HG02759 (cell line): ENCODE measurements around the gene CFDP1.

Experiments used
- ATAC-seq: cut with Tn5 transposase; IDR thresholded peaks from one replicate; pipeline ENCODE4 v1.9.1; 2021; ENCODE audit warnings: mild to moderate bottlenecking, moderate library complexity; ENCODE audit not compliant: unreplicated experiment

CFDP1 gene

DNA sequence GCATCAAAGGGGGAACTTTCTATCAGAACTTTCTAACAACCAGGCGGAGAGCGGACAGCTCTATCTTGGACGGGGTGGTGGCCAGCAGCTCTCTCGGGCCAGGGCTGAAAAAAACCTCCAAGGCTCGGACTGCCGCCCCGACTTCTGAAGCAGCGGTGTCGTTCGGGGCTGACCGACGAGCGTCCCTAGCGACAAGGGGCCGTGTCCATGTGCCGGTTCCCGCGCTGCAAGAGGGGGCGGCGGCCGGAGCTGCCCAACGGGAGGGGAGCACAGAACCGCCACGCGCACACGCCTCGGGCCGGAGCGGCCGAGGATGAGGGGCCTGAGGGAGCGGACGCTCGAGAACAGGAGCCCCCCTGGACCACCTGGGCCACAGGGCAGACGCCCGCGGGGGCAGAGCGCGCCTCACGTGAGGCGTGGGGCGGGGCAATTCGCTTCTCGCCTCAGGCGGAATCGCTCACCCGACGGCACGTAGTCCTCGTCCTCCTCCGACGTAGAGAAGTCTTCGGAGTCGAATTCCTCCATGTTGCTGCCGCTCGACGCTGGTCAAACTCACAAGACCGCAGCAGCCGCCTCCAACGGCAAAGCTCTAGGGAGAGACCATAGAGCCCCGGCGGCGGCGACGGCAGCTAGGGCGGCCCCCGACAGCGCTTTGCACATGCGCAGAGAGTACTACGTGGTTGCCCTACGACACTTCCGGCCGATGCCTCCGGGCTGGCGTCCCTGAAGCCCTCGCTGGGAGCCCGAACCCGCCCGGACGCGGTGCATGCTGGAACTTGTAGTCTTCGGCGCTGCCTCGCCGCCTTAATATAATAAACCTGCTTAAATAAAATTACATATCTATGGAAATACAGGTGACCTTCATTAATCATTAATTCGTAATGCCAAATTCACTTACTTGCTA lies at the start of gene CFDP1:
TSS of gene CFDP1 (minus strand) at position 676 of the 904 bp plus-strand sequence. CDS start at position 525, 151 bp downstream.
- peak; percentile 95 for ATAC-seq

DNA sequence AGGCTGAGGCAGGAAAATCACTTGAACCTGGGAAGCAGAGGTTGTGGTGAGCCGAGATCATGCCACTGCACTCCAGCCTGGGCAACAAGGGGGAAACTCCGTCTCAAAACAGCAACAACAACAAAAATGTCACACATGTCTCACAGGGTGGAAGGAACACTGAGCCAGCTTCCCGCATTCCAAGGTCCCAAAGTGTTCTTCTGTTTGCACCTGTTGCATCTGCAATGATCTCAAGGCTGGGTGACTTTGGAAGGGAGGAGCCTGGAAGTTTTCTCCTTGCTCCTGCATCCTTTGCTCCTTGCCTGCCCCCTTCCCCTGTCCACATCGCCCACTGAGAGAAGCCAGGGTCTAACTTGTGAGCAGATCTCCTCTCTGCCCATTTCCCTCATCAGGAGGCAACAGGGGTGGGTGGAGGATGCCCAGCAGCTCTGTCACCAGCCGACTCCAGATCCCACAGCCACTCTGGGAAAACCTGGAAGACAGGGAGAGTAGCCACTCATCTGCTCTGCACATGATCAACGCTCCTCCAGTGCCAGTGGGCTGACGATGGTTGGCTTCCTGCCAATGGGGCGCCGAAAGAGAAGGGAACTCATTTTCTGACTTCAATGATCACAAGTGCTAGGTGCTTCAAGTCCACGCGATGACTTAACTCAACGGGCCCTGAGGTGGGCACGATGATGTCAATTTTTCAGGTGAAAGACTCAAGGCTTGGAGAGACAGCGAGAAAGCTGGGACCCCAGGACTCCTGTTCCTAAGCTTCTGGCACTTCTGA lies 49.3 kb upstream of the CFDP1 start:
- ATAC-seq, result no peak

DNA sequence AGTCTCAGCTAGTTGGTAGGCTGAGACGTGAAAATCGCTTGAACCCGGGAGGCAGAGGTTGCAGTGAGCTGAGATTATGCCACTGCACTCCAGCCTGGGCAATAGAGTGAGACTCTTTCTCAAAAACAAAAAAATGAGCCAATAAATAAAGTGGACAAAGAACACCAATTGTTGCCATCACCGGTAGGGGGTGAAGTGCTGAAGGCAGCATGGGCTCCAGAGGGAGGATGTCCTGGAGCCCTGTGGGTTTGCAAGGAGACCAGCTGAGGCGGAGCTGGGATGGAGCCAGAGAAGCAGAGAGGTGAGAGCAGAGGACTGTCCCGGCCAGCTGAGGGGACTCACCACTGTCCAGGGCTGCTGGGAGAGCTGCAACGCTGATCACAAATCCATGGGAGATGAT lies 48.2 kb upstream of the CFDP1 start:
- no peak for ATAC-seq

DNA sequence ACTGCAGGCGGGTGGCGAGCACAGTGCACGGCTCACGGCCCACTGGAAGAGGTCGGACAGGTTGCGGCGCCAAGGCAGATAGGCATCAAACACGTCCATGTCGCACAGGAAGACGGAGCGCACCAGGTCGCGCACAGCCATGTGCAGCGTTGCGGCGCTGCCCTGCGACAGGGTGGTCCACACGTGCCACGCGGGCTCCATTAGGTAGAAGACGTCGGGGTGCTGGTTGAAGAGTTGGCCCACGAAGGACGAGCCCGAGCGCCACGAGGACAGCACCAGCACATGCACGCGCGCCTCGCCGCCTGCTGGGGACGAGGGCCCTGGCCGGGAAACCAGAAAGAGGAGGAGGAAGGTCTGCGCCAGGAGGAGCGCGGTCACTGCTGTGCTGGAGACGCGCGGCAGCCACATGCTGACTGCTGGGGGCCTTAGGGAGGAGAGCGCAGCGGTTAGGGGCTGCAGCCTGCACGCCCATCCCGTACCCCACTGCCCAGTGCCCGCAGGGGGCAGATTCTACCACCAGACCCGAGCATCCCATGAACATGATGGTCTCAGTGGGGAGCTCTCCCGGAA lies 46.2 kb upstream of the CFDP1 start:
- no peak for ATAC-seq

DNA sequence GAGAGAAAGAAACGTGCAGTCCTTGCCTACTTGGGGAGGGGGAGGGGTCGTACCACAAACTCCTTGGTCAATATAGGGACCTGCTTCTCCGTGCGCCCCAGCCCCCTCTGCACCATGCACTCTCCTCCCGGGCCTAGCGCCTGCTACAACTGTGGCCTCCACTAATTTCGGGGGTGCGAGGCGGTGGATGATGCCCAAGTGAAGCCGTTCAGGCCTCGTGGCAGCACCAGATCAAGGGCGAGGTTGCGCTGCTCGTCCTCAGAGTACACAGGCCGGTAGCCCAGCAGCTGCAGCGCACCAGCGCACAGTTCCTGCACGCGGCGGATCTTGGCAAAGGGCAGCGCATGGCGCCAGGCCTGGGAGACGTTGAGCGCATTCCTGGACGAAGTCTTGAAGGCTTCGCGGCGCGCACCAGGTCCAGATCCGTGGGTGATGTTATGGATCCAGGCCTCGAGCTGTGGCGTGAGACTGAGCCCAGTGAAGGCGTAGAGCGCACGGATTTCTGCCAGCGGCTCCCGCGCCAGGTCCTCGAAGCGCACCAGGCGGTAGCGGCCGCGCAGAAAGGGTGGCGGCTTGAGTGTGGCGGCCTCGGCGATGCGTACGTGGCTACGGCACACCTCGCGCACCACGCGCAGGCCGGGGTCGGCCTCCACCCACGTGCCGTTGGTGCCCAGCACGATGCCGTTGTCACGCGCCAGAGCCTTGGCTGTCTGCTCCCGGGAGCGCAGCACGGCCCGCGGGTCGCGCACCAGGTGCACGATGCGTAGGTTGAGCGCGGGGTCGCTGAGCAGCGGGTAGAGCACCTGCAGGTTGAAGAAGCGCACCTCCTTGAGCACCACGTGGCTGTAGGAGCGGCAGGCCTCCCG lies 45.4 kb upstream of the CFDP1 start:
- no peak for ATAC-seq

DNA sequence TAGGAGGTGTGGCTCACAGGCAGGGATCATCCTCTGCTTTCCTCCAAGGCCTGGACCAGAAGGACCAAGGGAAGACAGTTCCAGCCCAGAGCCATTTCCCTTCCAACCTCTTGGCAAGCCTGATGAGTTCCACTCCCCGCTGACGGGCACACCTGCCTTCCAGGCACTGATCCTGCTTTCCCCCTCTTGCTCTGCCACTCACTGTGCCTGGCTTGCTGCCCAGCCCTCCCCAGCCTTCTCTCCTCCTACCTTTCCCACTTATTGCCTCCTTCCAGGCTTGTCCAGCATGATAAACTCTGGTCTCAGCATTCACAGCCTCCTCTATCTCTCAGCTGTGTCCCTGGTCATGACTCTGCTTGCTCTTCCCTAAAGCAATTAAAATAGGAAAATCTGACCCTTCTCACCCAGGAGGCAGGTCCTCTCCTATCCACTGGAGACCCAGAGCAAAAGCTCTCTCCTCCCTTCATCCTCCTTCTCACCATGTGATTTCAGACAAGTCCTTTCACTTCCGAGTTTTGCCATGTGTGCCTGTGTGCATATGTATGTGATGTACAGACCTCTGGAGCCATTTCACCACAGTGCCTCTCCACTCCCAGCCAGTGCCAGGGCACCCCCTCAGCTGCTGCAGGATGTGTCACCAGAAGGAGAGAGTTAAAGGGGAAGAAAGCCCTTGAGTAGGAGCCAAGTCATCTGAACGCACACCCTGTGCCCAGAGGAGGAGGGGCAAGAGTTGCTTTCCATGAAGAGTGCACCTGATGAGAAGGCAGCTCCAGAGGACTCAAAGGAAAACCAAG lies 44.6 kb upstream of the CFDP1 start:
- peak; percentile 49 for ATAC-seq

DNA sequence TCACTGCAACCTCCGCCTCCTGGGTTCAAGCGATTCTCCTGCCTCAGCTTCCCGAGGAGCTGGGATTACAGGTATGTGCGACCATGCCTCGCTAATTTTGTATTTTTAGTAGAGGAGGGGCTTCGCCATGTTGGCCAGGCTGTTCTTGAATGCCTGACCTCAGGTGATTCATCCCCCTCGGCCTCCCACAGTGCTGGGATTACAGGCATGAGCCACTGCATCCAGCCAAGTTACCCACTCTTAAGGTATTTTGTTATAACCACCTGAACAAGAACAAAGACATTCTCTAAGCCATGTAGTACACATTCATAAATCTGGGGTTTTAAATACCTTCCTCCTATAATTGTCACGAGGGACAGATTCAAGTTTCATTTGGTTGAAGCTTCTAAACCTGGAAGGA lies 43.5 kb upstream of the CFDP1 start:
- ATAC-seq, result no peak

DNA sequence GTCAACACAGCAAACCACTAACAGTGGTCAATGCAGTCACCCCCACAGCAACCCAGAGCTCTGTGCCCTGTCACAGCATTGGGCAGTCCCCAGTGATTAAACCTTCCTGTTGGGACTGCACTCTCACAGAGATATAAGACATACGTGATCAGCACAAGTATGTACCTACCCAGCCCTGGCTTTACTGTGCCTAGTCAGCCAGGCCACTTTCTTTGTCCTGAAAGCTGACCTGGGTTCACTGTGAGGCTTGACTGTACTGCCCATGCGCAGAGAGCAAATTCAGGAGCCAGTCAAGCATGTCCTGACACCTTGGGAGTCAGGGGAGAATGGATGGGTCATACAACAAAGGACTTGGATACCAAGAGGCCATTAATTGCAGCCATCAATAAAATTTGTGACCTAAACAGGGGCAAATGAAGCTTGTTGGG lies 42.1 kb upstream of the CFDP1 start:
- ATAC-seq, result no peak

DNA sequence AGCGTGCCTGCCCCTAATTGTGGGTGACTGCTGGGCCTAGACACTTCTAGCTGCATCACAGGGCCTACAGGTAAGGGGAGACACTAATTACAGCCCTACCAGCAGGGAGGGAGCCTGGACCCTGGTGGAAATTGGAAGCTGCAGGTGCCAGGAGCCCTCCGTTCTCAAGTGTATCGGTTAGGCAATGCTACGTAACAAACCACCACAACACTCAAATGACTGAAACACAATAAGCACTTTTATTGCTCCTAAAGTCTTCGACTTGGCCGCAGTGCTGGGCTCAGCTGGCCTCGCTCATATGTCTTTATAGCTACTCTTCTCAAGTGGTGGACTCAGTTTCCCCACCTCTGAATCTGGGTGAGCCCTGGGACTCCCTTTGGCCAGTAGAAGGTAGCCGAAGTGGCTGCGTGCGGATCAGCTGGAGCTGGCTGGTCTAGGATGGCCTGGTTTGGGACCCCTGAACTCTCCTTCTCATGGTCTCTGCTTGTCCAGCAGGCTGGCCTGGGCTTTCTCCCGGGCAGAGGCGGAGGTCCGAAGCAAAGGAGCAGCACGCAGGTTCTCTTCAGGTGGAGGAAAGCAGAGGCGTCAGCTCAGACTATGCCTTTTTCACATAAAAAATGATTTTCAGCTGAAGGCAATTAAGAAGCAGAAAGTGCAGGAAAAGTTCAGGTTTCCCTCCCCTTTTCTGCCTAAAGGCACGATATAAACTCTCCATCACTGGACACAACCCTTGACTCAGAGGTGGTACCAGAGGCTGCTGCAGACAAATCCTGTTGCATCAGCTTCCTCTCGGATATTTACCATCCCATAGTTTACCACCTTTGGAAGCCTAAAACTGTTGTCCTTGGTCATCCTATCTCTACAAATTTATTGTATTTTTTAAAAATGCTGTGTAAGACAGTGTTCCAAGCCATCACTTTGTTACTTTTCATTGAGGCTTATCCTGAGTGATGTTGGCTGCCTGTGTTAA lies 39.9 kb upstream of the CFDP1 start:
- no peak for ATAC-seq

DNA sequence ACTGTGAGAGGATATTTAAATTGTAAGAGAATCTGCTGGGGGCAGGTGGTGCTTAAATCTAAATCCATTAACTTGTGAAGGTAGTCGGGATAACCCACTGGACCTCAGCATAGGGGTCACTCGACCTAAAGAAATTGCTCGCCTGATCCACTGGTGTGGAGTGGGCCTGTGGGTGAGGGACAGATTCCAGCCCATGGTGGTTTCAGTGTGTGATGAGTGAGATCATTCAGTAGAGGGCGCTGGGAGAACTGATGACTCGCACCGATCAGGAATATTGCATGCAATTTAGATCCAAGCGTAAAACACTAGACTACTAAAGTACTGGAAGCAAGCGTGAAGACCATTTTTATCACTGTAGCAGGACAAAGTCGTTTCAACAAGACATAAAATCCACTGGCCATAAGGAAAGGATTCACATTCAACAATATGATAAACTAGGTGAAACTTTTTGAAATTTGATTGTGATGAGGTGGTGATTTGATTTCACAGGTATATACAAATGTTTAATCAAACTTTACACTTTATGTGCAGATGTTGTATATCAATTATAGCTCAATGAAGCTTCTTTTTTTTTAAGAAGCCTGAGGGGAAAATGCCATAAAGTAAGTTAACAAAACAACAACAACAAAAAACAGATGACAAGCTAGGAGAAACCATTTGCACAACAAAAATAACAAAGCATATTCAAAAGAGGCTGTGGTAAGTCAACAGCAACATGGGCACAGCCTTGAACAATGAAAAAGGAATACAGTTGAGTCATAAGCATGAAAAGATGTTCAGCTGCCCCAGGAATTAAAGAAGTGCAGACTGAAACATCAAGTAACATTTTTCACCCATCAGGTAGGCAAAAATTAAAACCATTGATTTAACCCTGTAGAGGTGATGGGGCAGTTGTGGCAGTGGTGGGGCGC lies 38.7 kb upstream of the CFDP1 start:
- ATAC-seq, result no peak

DNA sequence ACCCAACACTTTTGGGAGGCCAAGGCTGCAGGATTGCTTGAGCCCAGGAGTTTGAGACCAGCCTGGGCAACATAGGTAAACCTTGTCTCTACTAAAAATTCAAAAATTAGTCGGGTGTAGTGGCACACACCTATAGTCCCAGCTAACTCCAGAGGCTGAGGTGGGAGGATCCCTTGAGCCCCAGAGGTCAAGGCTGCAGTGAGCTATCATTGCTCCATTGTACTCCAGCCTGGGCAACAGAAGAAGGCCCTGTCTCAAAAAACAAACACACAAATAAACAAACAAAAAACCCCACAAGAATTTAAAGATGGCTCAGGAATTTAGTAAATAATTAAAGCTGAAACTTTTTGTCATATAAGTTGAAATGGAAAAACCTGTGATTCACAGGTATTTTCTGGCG lies 33.5 kb upstream of the CFDP1 start:
- no peak for ATAC-seq

DNA sequence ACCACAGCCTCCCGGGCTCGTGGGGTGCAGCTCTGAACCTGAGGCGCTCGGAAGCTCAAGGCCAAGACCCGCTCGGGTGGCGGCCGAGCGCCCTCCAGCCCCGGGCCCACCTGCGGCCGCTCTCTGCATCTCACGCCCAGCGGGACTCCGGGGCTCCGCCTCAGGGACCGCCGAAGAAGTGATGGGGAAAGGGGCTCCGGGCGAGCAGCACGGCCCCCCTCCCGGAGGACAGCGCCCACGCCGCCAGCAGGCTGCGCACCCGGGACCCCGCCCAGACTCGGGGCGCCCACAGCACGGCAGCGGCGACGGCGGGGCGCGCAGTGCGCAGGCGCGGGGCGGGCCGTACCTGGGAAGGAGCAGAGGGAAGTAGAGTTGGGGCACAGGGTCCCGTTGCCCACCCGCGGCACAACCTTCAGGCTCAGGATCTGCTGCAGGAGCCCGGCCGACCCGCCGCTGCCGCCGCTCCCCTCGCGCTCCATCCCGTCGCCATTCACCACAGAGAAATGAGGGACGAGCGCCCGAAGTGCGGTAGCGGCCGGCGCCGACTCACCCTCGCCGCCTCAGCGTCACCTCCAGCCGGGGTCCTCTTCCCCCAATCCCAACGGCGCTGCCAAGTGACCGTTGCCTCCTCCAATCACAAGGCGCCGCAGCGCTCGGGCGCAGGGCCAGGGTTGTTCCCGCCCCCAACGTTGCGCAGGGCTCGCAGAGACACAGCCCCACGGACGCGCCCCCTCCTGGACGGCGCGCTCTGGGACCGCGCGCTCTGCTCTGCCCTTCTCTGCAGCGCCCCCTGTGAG lies 31.0 kb upstream of the CFDP1 start, which contains the start of gene TMEM170A:
TSS of gene TMEM170A (minus strand) at position 568 of the 797 bp plus-strand sequence. CDS start at position 479, 89 bp downstream.
- peak; percentile 96 for ATAC-seq

DNA sequence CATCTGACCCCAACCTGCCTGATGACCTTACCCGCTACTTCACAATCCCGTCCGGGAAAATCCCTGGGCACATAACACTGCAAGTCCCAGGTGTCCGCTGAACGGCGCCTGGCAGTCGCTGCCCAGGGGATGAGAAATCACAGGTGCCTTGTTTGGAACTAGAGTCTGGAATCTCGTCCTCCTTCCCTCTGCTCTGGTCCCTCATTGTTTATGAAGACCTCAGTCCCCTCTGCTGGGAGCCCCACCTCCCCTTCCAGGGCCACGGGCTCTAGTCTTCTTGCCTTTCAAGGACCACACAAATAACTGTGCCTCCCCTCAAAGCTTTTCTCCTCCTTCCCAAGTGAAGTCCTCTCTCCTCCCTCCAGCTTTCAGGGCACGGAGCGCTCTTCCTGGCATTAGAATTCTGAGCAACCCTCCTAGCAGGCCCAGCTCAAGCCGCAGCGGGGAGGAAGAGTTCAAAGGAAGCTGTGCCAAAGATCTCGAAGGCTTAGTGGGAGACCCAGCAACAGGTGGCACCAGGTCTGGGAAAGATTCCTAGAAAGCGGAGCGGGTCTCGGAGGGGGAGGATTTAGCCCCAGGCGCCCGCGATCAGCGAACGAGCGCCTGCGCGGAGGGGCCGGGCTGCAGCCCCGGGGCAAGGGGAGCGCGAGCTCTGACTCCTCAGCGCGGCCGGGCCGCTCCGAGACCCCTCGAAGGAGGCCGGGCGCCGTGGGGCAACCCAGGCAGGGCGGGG lies 30.3 kb upstream of the CFDP1 start:
- peak; percentile 16 for ATAC-seq

DNA sequence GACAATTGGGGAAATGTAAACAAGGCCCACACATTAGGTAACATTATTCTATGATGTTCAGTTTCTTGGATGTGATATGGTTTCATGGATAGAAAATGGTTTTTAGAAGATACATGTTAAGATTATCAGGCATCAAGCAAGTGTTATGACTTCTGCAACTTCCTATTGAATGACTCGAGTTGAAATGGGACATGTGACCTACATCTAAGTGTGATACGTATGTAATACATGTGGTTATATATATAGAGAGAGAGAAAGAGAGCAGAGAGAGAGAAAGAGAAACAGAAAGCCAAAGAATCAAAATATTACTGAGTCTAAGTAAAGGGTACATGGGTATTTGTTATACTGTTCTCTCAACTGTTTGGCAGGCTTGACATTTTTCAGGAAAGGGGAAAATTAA lies 29.5 kb upstream of the CFDP1 start:
- no peak for ATAC-seq

DNA sequence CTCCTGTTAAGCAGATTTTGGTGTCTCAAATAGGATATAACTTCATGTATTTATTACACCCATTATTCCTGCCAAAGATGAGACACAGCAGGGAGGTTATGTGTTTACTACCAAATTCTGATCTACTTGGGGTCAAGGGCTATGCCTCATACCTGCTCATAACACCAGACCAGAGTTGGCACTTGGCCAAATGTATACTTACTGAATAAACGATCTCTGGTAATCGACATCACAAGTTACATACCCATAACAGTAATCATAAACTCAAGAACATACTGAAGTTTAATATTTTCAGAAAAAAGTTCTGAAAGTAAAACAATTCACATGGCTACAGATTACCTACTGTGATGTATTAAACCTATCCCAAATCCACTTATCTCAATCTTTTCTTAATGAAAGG lies 28.3 kb upstream of the CFDP1 start:
- ATAC-seq, result no peak

DNA sequence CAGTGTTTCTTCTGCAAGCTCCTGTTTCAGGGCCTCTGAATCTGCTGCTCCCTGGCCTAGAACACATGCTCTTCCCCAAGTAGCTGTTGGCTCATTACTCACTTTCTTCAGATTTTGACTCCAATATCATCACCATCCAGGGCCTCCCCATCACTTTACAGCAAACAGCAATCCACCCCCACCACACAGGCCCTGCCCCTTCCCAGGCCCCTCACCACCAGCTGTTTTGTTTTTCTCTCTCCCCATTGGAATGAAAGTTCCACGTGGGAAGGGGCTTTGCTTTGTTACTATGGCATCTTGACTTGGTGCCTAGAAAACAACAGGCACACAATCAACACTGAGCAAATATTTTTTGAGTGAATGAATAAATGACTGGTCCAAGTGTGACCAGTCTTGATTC lies 27.1 kb upstream of the CFDP1 start:
- ATAC-seq, result no peak
